ENCODE results near the gene TMEM259. TPM values are rescaled to one million over a fixed set of nuclear protein-coding genes. Genes with fewer than 3 reads are reported as not detected.

TMEM259 gene
- total and polyA plus RNA-seq, 2 of the 8 experiments (the other 6 are each of a cell fraction or from before 2014, with no cell fraction given): 140 to 243 TPM

DNA sequence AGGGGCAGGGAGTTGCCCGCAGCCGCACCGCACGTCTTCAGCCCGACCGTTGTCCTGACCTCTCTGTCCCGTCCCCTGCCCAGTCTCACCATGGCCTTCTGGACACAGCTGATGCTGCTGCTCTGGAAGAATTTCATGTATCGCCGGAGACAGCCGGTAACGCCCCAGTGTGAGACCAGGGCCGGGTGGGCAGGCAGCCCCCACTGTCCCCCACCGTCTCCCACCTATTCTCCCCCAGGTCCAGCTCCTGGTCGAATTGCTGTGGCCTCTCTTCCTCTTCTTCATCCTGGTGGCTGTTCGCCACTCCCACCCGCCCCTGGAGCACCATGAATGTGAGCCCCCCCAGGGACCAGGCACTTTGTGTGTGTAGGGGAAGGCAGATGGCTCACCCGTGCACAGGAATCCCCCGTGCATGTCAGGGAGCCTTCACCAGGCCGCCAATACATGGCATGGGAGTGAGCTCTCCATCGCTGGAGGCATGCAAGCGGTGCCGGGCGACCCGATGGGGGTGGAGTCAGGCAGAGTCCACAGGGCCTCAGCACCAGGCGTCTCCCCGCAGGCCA lies 20.4 kb upstream of the TMEM259 start (continued):
- TF ChIP-seq CHD7 (IDR thresholded peaks at IDR 0.05; ENCODE audit: insufficient replicate concordance, low read length) (no peak), SIN3A (conservative IDR thresholded peaks at IDR 0.05 in 1 of 2, IDR thresholded peaks at IDR 0.05 in 1 of 2; ENCODE audit: low read depth in 1 of 2, low read length in 2 of 2) (0 out of 4 replicates have a peak, but pooled peaks of 1 of the 2 experiments have one; percentile 7), BACH1 (IDR thresholded peaks at IDR 0.05; ENCODE audit: low read length) (no peak), SRF (IDR thresholded peaks at IDR 0.05; ENCODE audit: low read depth, low read length) (no peak), KDM5A (IDR thresholded peaks at IDR 0.05; ENCODE audit: low read length) (no peak)

Measured in H1 (cell line).